ENCODE data around the gene DPCD. TPM values are rescaled to one million over a fixed set of nuclear protein-coding genes. Genes with fewer than 3 reads are reported as not detected.

Gene DPCD
- total and polyA plus RNA-seq, 8 donors, result 4.7 to 17.0 (median 7.1) TPM

DNA sequence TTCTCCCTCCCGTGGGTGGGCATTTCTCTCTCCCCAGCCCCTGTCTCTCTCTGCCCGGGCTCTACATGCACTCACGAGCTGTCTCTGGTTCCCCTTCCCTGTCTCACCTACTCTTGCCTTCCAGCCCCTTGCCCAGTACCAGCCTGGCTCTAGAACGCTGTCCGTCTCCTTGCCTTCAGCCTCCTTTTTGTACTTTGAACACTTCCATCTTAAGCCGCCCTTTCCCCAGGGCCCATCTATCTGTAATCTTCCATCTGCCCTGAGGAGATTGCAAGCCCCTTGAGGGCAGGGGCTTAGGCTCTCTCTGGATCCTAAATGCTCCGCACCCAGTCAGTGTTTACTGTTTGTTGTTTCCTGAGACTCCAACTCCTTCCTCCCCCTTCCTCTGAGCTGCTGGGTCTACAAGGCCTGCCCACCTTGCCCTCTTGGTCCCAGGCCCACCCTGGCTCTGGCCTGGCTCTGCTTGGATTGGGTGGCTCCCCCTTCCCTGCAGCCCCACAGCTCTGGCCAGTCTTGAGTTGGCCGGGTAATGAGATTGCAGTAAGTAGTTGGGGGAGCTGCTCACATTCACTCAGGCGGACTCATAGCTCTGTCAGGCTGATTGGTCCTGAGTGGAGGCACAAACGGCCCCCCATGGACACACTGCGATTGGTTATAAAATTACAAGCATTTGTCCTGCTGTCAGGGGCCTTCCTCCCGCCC, 28.4 kb upstream of the DPCD start:
- WGBS, 2 donors, result 66 to 73% methylated on average over 12 of the region's 12 CpGs
- Histone ChIP-seq H3K4me3 (no peak overlapping the region), H3K27ac (no peak overlapping the region), H3K27me3 (no peaks in the 10 kb centered on the region), H3K36me3 (no peaks in the 10 kb centered on the region), H3K9me3 (no peaks in the 10 kb centered on the region), H3K4me1 (no peaks in the 10 kb centered on the region)
- intact Hi-C loops (cut with DNase I), result no loop called here
- ATAC-seq (no peak), FAIRE-seq (no peak), DNase-seq (no peak)
- TF ChIP-seq, protein P1, sequence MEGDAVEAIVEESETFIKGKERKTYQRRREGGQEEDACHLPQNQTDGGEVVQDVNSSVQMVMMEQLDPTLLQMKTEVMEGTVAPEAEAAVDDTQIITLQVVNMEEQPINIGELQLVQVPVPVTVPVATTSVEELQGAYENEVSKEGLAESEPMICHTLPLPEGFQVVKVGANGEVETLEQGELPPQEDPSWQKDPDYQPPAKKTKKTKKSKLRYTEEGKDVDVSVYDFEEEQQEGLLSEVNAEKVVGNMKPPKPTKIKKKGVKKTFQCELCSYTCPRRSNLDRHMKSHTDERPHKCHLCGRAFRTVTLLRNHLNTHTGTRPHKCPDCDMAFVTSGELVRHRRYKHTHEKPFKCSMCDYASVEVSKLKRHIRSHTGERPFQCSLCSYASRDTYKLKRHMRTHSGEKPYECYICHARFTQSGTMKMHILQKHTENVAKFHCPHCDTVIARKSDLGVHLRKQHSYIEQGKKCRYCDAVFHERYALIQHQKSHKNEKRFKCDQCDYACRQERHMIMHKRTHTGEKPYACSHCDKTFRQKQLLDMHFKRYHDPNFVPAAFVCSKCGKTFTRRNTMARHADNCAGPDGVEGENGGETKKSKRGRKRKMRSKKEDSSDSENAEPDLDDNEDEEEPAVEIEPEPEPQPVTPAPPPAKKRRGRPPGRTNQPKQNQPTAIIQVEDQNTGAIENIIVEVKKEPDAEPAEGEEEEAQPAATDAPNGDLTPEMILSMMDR (IDR thresholded peaks at IDR 0.05), result no peak

DNA sequence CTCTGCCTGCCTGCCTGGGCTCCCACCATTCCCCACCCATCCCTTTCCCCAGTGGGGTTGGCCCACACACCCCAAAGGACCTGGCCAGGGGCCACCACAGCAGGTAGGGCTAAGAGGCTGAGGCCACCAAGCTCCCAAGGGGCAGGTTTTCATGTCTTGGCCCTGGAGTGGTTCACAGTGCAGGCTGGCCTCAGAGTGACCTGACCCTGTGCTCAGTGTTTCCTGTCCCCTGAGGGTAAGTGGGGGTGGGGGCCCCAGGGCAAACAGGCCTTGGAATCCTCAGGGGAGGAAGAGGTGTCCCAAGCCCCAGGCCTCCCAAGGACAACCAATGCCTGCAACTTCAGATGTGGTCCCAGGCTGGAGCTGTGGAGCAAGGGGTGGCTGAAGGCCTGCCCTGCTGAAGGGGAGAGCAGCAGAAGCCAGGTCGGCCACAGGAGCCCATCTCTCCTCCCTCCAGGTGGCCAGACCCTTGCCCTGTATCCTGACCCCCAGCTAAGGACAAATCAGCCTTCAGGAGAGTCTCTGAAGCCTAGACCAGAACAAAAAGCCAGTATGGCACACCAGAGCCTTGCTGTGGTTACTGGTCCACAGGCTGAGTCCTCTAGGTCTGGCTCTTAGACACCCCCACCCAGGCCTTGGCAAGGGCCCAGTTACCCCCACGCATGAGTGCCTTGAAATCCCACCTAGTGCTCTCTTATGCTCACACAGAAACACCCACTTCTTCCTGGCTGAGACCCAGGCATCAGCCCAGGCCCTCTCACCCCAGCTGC, 27.6 kb upstream of the DPCD start:
- TF ChIP-seq, protein P1 (IDR thresholded peaks at IDR 0.05), result no peak
- H3K36me3 ChIP-seq, result no peaks in the 10 kb centered on the region
- intact Hi-C loops (cut with DNase I), result no loop called here
- no peak for FAIRE-seq
- no peaks in the 10 kb centered on the region for H3K9me3 ChIP-seq
- H3K4me1 ChIP-seq, result no peaks in the 10 kb centered on the region
- no peaks in the 10 kb centered on the region for H3K27me3 ChIP-seq
- 46 to 67% methylated on average over 1 to 2 of the region's 2 CpGs for WGBS, 2 donors
- H3K4me3 ChIP-seq, result no peak overlapping the region
- no peak for DNase-seq
- no peak for ATAC-seq
- H3K27ac ChIP-seq, result no peak overlapping the region

- FAIRE-seq (no peak), ATAC-seq (no peak), DNase-seq (no peak)
- Histone ChIP-seq H3K27me3 (peaks cover 0 to 5% (median 0%) of the 10 kb centered on the region in 4 donors), H3K9me3 (no peaks in the 10 kb centered on the region), H3K4me1 (no peaks in the 10 kb centered on the region), H3K4me3 (no peak overlapping the region), H3K36me3 (no peaks in the 10 kb centered on the region), H3K27ac (no peak overlapping the region)
- 63 to 65% methylated on average over 15 of the region's 15 CpGs for WGBS, 2 donors
- intact Hi-C loops (cut with DNase I), result no loop called here
- TF ChIP-seq, protein P1 (IDR thresholded peaks at IDR 0.05), result no peak
These were observed 26.8 kb upstream of the DPCD start for GRCh38 chr10:101561068-101561915.

- Histone ChIP-seq H3K27ac (no peak overlapping the region), H3K27me3 (peaks cover 0 to 8% (median 2%) of the 10 kb centered on the region in 4 donors), H3K9me3 (no peaks in the 10 kb centered on the region), H3K4me1 (no peaks in the 10 kb centered on the region), H3K36me3 (no peaks in the 10 kb centered on the region), H3K4me3 (no peak overlapping the region)
- intact Hi-C loops (cut with DNase I), result no loop called here
- FAIRE-seq (no peak), ATAC-seq (no peak), DNase-seq (no peak)
- 67 to 69% methylated on average over 5 of the region's 5 CpGs for WGBS, 2 donors
- TF ChIP-seq, protein P1 (IDR thresholded peaks at IDR 0.05), result no peak
These were observed 25.9 kb upstream of the DPCD start for GRCh38 chr10:101562231-101562630.

Measured in pancreas (tissue), 10 donors.